ENCODE results near the gene IQCM.

Gene IQCM

DNA sequence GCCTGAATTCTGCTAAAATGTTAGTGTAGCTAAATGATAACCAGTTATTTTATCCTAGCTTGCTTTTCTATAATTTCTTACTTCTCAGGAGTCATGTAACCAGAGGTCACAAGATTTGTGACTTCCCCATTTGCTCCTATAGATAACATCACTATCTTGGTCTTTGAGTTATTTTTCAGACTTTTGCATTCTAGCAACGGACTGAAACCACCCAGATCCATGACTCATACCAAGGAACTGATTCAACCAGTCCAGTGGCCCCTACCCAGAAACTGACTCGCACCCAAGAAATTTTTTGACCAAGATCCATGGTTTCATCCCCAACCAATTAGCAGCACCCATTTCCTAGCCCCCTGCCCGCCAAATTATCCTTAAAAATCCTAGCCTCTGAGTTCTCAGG is 50.0 kb downstream of the IQCM start:
- POLR2A ChIA-PET = no interaction called here
- Histone ChIP-seq H3K4me3 (ENCODE audit: low read depth, low read length) (no peak overlapping the region), H3K27ac (ENCODE audit: extremely low read depth, low read depth, low read length) (no peak overlapping the region), H3K9me3 (ENCODE audit: control insufficient read depth, insufficient read depth, low read depth, low read length) (no peaks in the 10 kb centered on the region), H3K36me3 (ENCODE audit: control insufficient read depth in 2 of 2, insufficient read depth in 1 of 2, low read length in 2 of 2) (no peaks in the 10 kb centered on the region), H3K4me1 (ENCODE audit: control insufficient read depth, insufficient read depth, low read length) (no peaks in the 10 kb centered on the region)
- CTCF ChIA-PET = no interaction called here
- TF ChIP-seq ZNF184 (tag by site-specific recombination; IDR thresholded peaks at IDR 0.05) (no peak), ZNF292 (tag by site-specific recombination; IDR thresholded peaks at IDR 0.05; ENCODE audit: borderline replicate concordance, low read depth) (no peak), SALL2 (tag by site-specific recombination; IDR thresholded peaks at IDR 0.05; ENCODE audit: borderline replicate concordance) (no peak), ZNF76 (tag by site-specific recombination; IDR thresholded peaks at IDR 0.05; ENCODE audit: borderline replicate concordance, low read depth) (no peak), ZNF747 (tag by site-specific recombination; IDR thresholded peaks at IDR 0.05) (no peak), ZNF843 (tag by site-specific recombination; IDR thresholded peaks at IDR 0.05) (no peak), GLIS1 (tag by site-specific recombination; IDR thresholded peaks at IDR 0.05) (no peak), ZNF394 (tag by site-specific recombination; IDR thresholded peaks at IDR 0.05; ENCODE audit: borderline replicate concordance) (no peak), ZNF404 (tag by site-specific recombination; IDR thresholded peaks at IDR 0.05) (no peak), GLI2 (tag by site-specific recombination; IDR thresholded peaks at IDR 0.05; ENCODE audit: borderline replicate concordance, low read depth) (no peak), ZNF596 (tag by site-specific recombination; IDR thresholded peaks at IDR 0.05) (no peak), ZNF18 (tag by site-specific recombination; IDR thresholded peaks at IDR 0.05) (no peak), TSHZ1 (tag by site-specific recombination; IDR thresholded peaks at IDR 0.05; ENCODE audit: borderline replicate concordance) (no peak), ZXDB (tag by site-specific recombination; IDR thresholded peaks at IDR 0.05) (no peak), YY2 (tag by site-specific recombination; IDR thresholded peaks at IDR 0.05) (no peak), ZNF114 (tag by site-specific recombination; IDR thresholded peaks at IDR 0.05) (no peak), ZNF248 (tag by site-specific recombination; IDR thresholded peaks at IDR 0.05) (no peak)

GRCh38 chr4:149755969-149756368 is 59.7 kb downstream of the IQCM start:
- TF ChIP-seq, protein P1, sequence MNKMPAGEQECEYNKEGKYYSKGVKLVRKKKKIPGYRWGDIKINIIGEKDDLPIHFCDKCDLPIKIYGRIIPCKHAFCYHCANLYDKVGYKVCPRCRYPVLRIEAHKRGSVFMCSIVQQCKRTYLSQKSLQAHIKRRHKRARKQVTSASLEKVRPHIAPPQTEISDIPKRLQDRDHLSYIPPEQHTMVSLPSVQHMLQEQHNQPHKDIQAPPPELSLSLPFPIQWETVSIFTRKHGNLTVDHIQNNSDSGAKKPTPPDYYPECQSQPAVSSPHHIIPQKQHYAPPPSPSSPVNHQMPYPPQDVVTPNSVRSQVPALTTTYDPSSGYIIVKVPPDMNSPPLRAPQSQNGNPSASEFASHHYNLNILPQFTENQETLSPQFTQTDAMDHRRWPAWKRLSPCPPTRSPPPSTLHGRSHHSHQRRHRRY (tag by site-specific recombination; IDR thresholded peaks at IDR 0.05) = no peak
- TF ChIP-seq ZNF48 (tag by site-specific recombination; IDR thresholded peaks at IDR 0.05) (no peak), ZNF777 (tag by site-specific recombination; IDR thresholded peaks at IDR 0.05; ENCODE audit: borderline replicate concordance) (no peak), ZNF658 (tag by site-specific recombination; IDR thresholded peaks at IDR 0.05) (no peak)
- Histone ChIP-seq H3K36me3 (ENCODE audit: control insufficient read depth in 2 of 2, insufficient read depth in 1 of 2, low read length in 2 of 2) (no peaks in the 10 kb centered on the region), H3K9me3 (ENCODE audit: control insufficient read depth, insufficient read depth, low read depth, low read length) (no peaks in the 10 kb centered on the region), H3K4me1 (ENCODE audit: control insufficient read depth, insufficient read depth, low read length) (no peaks in the 10 kb centered on the region), H3K4me3 (ENCODE audit: low read depth, low read length) (no peak overlapping the region), H3K27ac (ENCODE audit: extremely low read depth, low read depth, low read length) (no peak overlapping the region)
- POLR2A ChIA-PET = no interaction called here
- CTCF ChIA-PET = no interaction called here
